Ovary (tissue), 9 donors: Measurements from ENCODE around the gene INPP5A. TPM values are rescaled to one million over a fixed set of nuclear protein-coding genes. Genes with fewer than 3 reads are reported as not detected.
A peak's percentile ranks its signal among the peaks of the same experiment; 100 is the strongest.

Experiments used
- DNase-seq, 5 donors: peaks; one replicate each; pipeline ENCODE4 v3.0.0-alpha.2; 2019 to 2020
- H3K27ac ChIP-seq, 2 donors: fragments of 200-600 bp; one replicate each; pipeline versions ENCODE4 v1.5.1 to v1.8.0; 2019 to 2022
- H3K27me3 ChIP-seq: fragments of 200-600 bp; one replicate; pipeline ENCODE4 v1.8.0; 2022
- H3K36me3 ChIP-seq: fragments of 200-600 bp; sonication (generic); one replicate; pipeline ENCODE4 v1.5.1; 2019
- H3K4me1 ChIP-seq: one replicate; pipeline ENCODE4 v1.8.1; 2013; ENCODE audit warnings: mild to moderate bottlenecking, moderate library complexity; ENCODE audit not compliant: insufficient read depth
- H3K4me3 ChIP-seq: fragments of 200-600 bp; sonication (generic); one replicate; pipeline ENCODE4 v1.5.1; 2017
- H3K9me3 ChIP-seq, 2 donors: fragments of 200-600 bp in 1 of 2; sonication (generic) in 1 of 2; one replicate each; pipeline versions ENCODE4 v1.5.1 to v1.8.1; 2013 to 2019; ENCODE audit warnings: mild to moderate bottlenecking in 1 of 2, moderate library complexity in 1 of 2
- CTCF ChIP-seq, 3 donors: fragments of 450-650 bp in 2 of 3; fragments of 200-600 bp in 1 of 3; IDR thresholded peaks; one replicate each; pipeline versions ENCODE4 v1.5.1 to v1.8.0; 2016 to 2022; ENCODE audit warnings: antibody characterized with exemption in 3 of 3, mild to moderate bottlenecking in 1 of 3
- EP300 ChIP-seq: sonication (generic); formaldehyde crosslinking; IDR thresholded peaks from one replicate; pipeline ENCODE4 v1.6.1; 2017; ENCODE audit warnings: antibody characterized with exemption
- POLR2A ChIP-seq: fragments of 450-650 bp; IDR thresholded peaks from one replicate; pipeline ENCODE4 v1.6.1; 2017; ENCODE audit warnings: antibody characterized with exemption, mild to moderate bottlenecking, moderate library complexity
- WGBS, 3 donors: extraction: QIAGEN DNeasy Blood & Tissue Kit in 1 of 3; methylation state at CpG; one replicate each; pipeline versions ENCODE4 v1.1.5 to v1.1.7; 2013 to 2017; 5-methylcytosine and 5-hydroxymethylcytosine counted together
- intact Hi-C, 4 donors: fragments of 100-400 bp; cut with DNase I; formaldehyde crosslinking; loops; one replicate each; pipeline versions ENCODE4 v1.11.0 to v1.15.1; 2022 to 2023
- polyA plus RNA-seq, 2 donors: library from polyadenylated mRNA; stranded (reverse); fragments of 200-250 nt in 1 of 2; fragments of 350-450 nt in 1 of 2; fragmentation: Illumina TruSeq in 1 of 2; extraction: RNeasy Lipid Tissue Mini Kit (QIAGEN cat#74804) in 1 of 2; gene quantifications; one replicate each; pipeline ENCODE4 v1.2.3, GENCODE V29; 2013 to 2014
- total RNA-seq, 7 donors: library from RNA; depleted of rRNA in 2 of 7; stranded (reverse); fragments of >200 nt in 2 of 7; fragmentation: NEBNext Ultra II Directional in 3 of 7; extraction: Animal tissue kit (Norgen Biotek cat#: 25700) in 3 of 7; gene quantifications; one replicate each; pipeline versions ENCODE4 v1.1.0 to v1.2.4, GENCODE V29; 2016 to 2023
- donor health status: DM: no; HTN: no; CAD: no; lungs with moderate emphysema.
- donor health status: DM: no; HTN: no; CAD: no.
- donor health status: Bipolar disorder and iron deficiency.
- donor health status: DM: yes; HTN: yes; CAD: no.
- donor health status: DM: no; HTN: no; CAD: no.
- donor health status: DM: yes; HTN: yes; CAD: no.

The INPP5A gene
- total and polyA plus RNA-seq, 9 donors: 19.8 to 41.2 (median 35.3) TPM

- no peak overlapping the region for H3K4me3 ChIP-seq
- no peaks in the 10 kb centered on the region for H3K27me3 ChIP-seq
- no peak overlapping the region for H3K27ac ChIP-seq
- TF ChIP-seq POLR2A: no peak
- intact Hi-C loops: no loop called here
- 90 to 93% (median 91%) methylated on average over 14 of the region's 14 CpGs for WGBS, 3 donors
- no peak for DNase-seq
- H3K9me3 ChIP-seq: no peaks in the 10 kb centered on the region
- H3K36me3 ChIP-seq: no peaks in the 10 kb centered on the region
- peaks cover 16% of the 10 kb centered on the region for H3K4me1 ChIP-seq
Observed at GRCh38 chr10:132592790-132593383, 55.3 kb downstream of the INPP5A start.

- WGBS, 3 donors: 46 to 59% (median 48%) methylated on average over 3 of the region's 3 CpGs
- intact Hi-C loops: no loop called here
Observed at GRCh38 chr10:132593389-132593788, 55.8 kb downstream of the INPP5A start.

DNA sequence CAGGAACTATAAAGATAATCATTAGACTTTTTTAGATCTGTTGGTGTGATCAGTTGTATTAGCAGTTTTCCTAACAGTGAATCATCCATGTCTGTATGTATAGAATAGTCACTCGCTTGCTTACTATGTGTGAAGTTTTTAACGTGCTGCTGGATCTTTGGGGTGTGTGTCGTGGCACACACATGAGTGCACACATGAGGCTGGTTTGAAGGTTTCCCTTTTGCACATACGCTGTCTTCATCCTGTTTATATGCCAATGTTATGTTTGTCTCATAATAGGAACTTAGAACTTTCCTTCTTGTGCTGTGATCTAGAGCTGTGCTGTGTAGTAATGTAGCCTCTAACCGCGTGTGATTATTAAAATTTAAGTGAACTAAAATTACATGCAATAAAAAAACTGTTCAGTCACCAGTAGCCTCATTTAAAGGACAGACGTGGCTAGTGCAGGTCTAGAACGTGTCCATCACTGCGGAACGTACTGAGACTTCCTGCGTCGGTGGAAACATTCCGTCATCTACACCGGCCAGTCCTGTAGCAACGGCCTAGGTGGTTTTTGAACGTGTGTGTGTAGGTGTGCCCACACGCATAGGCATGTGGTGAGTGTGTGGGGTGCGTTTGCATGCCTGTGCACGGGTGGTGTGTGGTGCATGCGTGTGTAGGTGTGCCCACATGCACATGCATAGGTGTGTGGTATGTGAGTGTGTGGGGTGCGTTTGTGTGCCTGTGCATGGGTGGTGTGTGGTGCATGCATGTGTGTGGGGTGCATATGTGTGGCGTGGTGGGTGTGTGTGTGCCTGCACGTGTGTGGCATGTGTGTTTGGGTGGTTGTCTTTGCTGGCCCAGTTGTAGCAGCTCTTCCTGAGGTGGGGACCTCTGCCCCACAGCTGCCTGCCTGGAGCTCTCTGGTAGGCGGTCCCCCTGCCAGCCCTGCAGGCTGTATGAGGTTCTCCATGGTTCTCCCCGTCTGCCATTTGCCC is 56.6 kb downstream of the INPP5A start:
- Histone ChIP-seq H3K36me3 (no peaks in the 10 kb centered on the region), H3K9me3 (no peaks in the 10 kb centered on the region), H3K4me3 (no peak overlapping the region), H3K4me1 (peaks cover 14% of the 10 kb centered on the region), H3K27me3 (no peaks in the 10 kb centered on the region), H3K27ac (no peak overlapping the region)
- no peak for DNase-seq
- 76 to 87% (median 81%) methylated on average over 25 of the region's 25 CpGs for WGBS, 3 donors
- TF ChIP-seq CTCF (IDR thresholded peaks at IDR 0.05) (no peak), POLR2A (no peak), EP300 (no peak)
- intact Hi-C loops: no loop called here

More at GRCh38 chr10:132593389-132593788, 55.8 kb downstream of the INPP5A start:
- H3K4me3 ChIP-seq: no peak overlapping the region
- H3K4me1 ChIP-seq: peaks cover 16% of the 10 kb centered on the region
- TF ChIP-seq EP300 (no peak), CTCF (IDR thresholded peaks at IDR 0.05) (no peak), POLR2A (no peak)
- DNase-seq: no peak
- no peaks in the 10 kb centered on the region for H3K36me3 ChIP-seq
- H3K27me3 ChIP-seq: no peaks in the 10 kb centered on the region
- H3K9me3 ChIP-seq: no peaks in the 10 kb centered on the region
- H3K27ac ChIP-seq: no peak overlapping the region

- TF ChIP-seq CTCF (IDR thresholded peaks at IDR 0.05) (no peak), EP300 (no peak), POLR2A (no peak)
- Histone ChIP-seq H3K27me3 (no peaks in the 10 kb centered on the region), H3K9me3 (no peaks in the 10 kb centered on the region), H3K4me3 (no peak overlapping the region), H3K4me1 (peaks cover 13% of the 10 kb centered on the region), H3K36me3 (no peaks in the 10 kb centered on the region), H3K27ac (no peak overlapping the region)
- WGBS, 3 donors: 81 to 92% (median 81%) methylated on average over 11 of the region's 11 CpGs
- DNase-seq: peak in 1 of 5 donors; percentile 11
- intact Hi-C loops: no loop called here
Observed at GRCh38 chr10:132595021-132595420, 57.4 kb downstream of the INPP5A start.

- Histone ChIP-seq H3K27me3 (no peaks in the 10 kb centered on the region), H3K27ac (no peak overlapping the region), H3K9me3 (no peaks in the 10 kb centered on the region), H3K4me1 (peaks cover 13% of the 10 kb centered on the region), H3K36me3 (no peaks in the 10 kb centered on the region), H3K4me3 (no peak overlapping the region)
- DNase-seq: no peak
- WGBS, 3 donors: 57 to 60% (median 60%) methylated on average over 7 of the region's 7 CpGs
- intact Hi-C loops: no loop called here
- TF ChIP-seq EP300 (no peak), POLR2A (no peak), CTCF (IDR thresholded peaks at IDR 0.05) (no peak)
Observed at GRCh38 chr10:132595854-132596253, 58.3 kb downstream of the INPP5A start.
